ENCODE data around the gene LECT2.

LECT2 gene

DNA sequence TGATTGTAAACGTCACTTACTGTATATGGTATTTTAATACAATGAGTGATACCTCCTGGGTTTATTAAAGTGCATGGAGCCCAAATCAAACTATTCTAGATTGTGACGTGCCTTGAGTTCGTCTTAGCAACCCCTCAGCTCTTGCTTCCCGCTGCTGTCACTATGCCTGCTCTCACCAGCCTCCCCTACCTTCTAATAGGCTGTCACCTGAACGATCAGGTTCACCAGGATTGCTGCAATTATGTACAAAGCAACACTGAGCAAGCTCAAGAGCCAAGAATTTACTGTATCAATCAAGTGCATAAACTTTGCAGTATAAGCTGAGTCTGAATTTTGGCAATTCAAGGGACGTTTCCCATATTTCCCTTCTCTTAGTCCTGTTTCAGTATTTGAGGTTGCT is 3.0 kb downstream of the LECT2 start:
- no peak for TF ChIP-seq SPI1 (IDR thresholded peaks at IDR 0.05; ENCODE audit: borderline replicate concordance, low read depth)
- no peak for TF ChIP-seq POLR2AphosphoS5 (IDR thresholded peaks at IDR 0.05; ENCODE audit: low read depth)
- TF ChIP-seq, protein P1, sequence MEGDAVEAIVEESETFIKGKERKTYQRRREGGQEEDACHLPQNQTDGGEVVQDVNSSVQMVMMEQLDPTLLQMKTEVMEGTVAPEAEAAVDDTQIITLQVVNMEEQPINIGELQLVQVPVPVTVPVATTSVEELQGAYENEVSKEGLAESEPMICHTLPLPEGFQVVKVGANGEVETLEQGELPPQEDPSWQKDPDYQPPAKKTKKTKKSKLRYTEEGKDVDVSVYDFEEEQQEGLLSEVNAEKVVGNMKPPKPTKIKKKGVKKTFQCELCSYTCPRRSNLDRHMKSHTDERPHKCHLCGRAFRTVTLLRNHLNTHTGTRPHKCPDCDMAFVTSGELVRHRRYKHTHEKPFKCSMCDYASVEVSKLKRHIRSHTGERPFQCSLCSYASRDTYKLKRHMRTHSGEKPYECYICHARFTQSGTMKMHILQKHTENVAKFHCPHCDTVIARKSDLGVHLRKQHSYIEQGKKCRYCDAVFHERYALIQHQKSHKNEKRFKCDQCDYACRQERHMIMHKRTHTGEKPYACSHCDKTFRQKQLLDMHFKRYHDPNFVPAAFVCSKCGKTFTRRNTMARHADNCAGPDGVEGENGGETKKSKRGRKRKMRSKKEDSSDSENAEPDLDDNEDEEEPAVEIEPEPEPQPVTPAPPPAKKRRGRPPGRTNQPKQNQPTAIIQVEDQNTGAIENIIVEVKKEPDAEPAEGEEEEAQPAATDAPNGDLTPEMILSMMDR (IDR thresholded peaks at IDR 0.05; ENCODE audit: insufficient read depth, low read length): no peak
- TF ChIP-seq GABPA (IDR thresholded peaks at IDR 0.05; ENCODE audit: low read depth): no peak
- TF ChIP-seq, protein P2, sequence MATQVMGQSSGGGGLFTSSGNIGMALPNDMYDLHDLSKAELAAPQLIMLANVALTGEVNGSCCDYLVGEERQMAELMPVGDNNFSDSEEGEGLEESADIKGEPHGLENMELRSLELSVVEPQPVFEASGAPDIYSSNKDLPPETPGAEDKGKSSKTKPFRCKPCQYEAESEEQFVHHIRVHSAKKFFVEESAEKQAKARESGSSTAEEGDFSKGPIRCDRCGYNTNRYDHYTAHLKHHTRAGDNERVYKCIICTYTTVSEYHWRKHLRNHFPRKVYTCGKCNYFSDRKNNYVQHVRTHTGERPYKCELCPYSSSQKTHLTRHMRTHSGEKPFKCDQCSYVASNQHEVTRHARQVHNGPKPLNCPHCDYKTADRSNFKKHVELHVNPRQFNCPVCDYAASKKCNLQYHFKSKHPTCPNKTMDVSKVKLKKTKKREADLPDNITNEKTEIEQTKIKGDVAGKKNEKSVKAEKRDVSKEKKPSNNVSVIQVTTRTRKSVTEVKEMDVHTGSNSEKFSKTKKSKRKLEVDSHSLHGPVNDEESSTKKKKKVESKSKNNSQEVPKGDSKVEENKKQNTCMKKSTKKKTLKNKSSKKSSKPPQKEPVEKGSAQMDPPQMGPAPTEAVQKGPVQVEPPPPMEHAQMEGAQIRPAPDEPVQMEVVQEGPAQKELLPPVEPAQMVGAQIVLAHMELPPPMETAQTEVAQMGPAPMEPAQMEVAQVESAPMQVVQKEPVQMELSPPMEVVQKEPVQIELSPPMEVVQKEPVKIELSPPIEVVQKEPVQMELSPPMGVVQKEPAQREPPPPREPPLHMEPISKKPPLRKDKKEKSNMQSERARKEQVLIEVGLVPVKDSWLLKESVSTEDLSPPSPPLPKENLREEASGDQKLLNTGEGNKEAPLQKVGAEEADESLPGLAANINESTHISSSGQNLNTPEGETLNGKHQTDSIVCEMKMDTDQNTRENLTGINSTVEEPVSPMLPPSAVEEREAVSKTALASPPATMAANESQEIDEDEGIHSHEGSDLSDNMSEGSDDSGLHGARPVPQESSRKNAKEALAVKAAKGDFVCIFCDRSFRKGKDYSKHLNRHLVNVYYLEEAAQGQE (IDR thresholded peaks at IDR 0.05; ENCODE audit: insufficient replicate concordance, low read depth): no peak
- Histone ChIP-seq H3K27me3 (ENCODE audit: insufficient read depth, poor library complexity, severe bottlenecking) (no peaks in the 10 kb centered on the region), H3K27ac (replicated peaks) (no peak overlapping the region), H3K4me3 (replicated peaks; ENCODE audit: insufficient read depth, low read length) (no peak overlapping the region)
- DNase-seq (ENCODE audit: low read depth in 1 of 2, low spot score in 1 of 2): no peak

DNA sequence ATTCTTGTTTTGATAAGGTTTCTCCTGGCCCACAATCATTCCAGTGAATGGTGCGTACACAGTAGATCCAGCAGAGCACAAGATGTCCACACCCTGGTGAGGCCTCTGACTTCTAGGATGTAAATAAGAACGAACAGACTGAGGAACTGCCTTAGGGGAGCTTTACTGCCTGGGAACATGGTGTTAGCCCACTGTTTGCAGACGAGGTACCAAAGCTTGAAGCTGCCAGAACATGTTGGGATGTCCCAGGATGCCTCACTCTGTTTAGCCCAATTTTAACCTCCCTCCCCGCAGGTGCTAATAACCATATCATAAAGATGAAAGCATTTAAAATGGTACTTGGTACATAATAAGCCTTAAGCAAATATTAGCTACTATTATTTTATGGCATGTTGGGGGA is 3.5 kb downstream of the LECT2 start:
- Histone ChIP-seq H3K27me3 (ENCODE audit: insufficient read depth, poor library complexity, severe bottlenecking) (no peaks in the 10 kb centered on the region), H3K27ac (replicated peaks) (no peak overlapping the region), H3K4me3 (replicated peaks; ENCODE audit: insufficient read depth, low read length) (no peak overlapping the region)
- TF ChIP-seq, protein P2 (IDR thresholded peaks at IDR 0.05; ENCODE audit: insufficient replicate concordance, low read depth): no peak
- TF ChIP-seq POLR2AphosphoS5 (IDR thresholded peaks at IDR 0.05; ENCODE audit: low read depth): no peak
- no peak for TF ChIP-seq GABPA (IDR thresholded peaks at IDR 0.05; ENCODE audit: low read depth)
- TF ChIP-seq, protein P1 (IDR thresholded peaks at IDR 0.05; ENCODE audit: insufficient read depth, low read length): no peak
- TF ChIP-seq SPI1 (IDR thresholded peaks at IDR 0.05; ENCODE audit: borderline replicate concordance, low read depth): no peak
- DNase-seq (ENCODE audit: low read depth in 1 of 2, low spot score in 1 of 2): no peak

DNA sequence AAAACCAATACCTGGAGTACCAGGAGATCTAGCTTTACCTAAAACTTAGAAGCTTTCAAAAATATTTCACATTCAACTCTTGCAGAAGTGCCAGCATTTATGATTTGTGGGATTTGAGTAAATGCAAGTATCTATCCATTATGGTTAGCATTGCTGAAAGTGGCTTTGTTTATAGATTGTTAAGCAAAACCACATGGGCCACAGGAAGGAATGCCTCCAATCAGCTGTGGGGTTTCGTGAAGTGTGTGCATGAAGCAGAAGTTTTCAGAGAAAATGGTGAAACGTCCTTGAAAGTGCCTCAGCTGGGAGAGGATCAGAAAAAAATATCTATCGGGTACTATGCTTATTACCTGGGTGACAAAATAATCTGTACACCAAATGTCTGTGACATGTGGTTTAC is 4.2 kb downstream of the LECT2 start:
- no peak for TF ChIP-seq SPI1 (IDR thresholded peaks at IDR 0.05; ENCODE audit: borderline replicate concordance, low read depth)
- no peaks in the 10 kb centered on the region for H3K27me3 ChIP-seq (ENCODE audit: insufficient read depth, poor library complexity, severe bottlenecking)
- no peak for DNase-seq (ENCODE audit: low read depth in 1 of 2, low spot score in 1 of 2)
- H3K27ac ChIP-seq (replicated peaks): no peak overlapping the region
- no peak overlapping the region for H3K4me3 ChIP-seq (replicated peaks; ENCODE audit: insufficient read depth, low read length)

DNA sequence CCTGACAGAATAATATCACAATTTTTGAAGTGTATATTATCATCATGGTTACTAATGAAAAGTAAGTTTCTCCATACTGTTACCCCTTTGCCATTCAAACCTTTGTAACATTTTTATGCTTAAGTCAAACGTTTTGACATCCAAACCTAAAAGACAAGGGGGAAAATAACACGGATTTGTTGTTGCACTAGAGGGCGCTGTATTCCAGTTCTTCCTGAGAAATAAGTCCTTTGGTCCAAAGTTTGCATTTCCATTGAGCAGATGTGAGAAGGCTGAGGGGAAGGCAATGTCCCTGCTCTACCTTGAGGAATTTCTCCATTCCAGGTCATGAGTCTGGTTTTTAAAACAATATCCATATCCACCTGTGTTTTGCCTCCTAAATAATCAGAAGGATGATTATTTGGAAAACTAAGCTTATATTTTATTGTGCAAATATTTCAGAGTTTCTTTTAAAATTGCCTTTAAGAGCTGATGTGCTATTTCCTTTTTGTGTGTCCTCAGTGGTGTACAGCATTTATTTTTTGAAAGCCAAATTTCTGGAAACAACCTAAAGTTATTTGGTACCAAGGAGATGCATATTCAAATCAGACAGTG is 9.7 kb downstream of the LECT2 start:
- TF ChIP-seq, protein P2 (IDR thresholded peaks at IDR 0.05; ENCODE audit: insufficient replicate concordance, low read depth): no peak
- TF ChIP-seq GABPA (IDR thresholded peaks at IDR 0.05; ENCODE audit: low read depth) (no peak), SPI1 (IDR thresholded peaks at IDR 0.05; ENCODE audit: borderline replicate concordance, low read depth) (no peak), POLR2AphosphoS5 (IDR thresholded peaks at IDR 0.05; ENCODE audit: low read depth) (no peak)
- TF ChIP-seq, protein P1 (IDR thresholded peaks at IDR 0.05; ENCODE audit: insufficient read depth, low read length): peak; percentile 19
- peak; percentile 11 to 28 for DNase-seq (ENCODE audit: low read depth in 1 of 2, low spot score in 1 of 2)
- no peaks in the 10 kb centered on the region for H3K27me3 ChIP-seq (ENCODE audit: insufficient read depth, poor library complexity, severe bottlenecking)
- H3K27ac ChIP-seq (replicated peaks): no peak overlapping the region
- H3K4me3 ChIP-seq (replicated peaks; ENCODE audit: insufficient read depth, low read length): no peak overlapping the region
